Ovary (tissue), 9 donors: ENCODE data around the gene MYO5B. TPM values are rescaled to one million over a fixed set of nuclear protein-coding genes. Genes with fewer than 3 reads are reported as not detected.

Source experiments
- DNase-seq, 5 donors: peaks; one replicate each; pipeline ENCODE4 v3.0.0-alpha.2; 2019 to 2020
- H3K27ac ChIP-seq, 2 donors: fragments of 200-600 bp; one replicate each; pipeline versions ENCODE4 v1.5.1 to v1.8.0; 2019 to 2022
- H3K27me3 ChIP-seq: fragments of 200-600 bp; one replicate; pipeline ENCODE4 v1.8.0; 2022
- H3K36me3 ChIP-seq: fragments of 200-600 bp; sonication (generic); one replicate; pipeline ENCODE4 v1.5.1; 2019
- H3K4me1 ChIP-seq: one replicate; pipeline ENCODE4 v1.8.1; 2013; ENCODE audit warnings: mild to moderate bottlenecking, moderate library complexity; ENCODE audit not compliant: insufficient read depth
- H3K4me3 ChIP-seq: fragments of 200-600 bp; sonication (generic); one replicate; pipeline ENCODE4 v1.5.1; 2017
- H3K9me3 ChIP-seq, 2 donors: fragments of 200-600 bp in 1 of 2; sonication (generic) in 1 of 2; one replicate each; pipeline versions ENCODE4 v1.5.1 to v1.8.1; 2013 to 2019; ENCODE audit warnings: mild to moderate bottlenecking in 1 of 2, moderate library complexity in 1 of 2
- CTCF ChIP-seq, 3 donors: fragments of 450-650 bp in 2 of 3; fragments of 200-600 bp in 1 of 3; IDR thresholded peaks; one replicate each; pipeline versions ENCODE4 v1.5.1 to v1.8.0; 2016 to 2022; ENCODE audit warnings: antibody characterized with exemption in 3 of 3, mild to moderate bottlenecking in 1 of 3
- EP300 ChIP-seq: sonication (generic); formaldehyde crosslinking; IDR thresholded peaks from one replicate; pipeline ENCODE4 v1.6.1; 2017; ENCODE audit warnings: antibody characterized with exemption
- POLR2A ChIP-seq: fragments of 450-650 bp; IDR thresholded peaks from one replicate; pipeline ENCODE4 v1.6.1; 2017; ENCODE audit warnings: antibody characterized with exemption, mild to moderate bottlenecking, moderate library complexity
- WGBS, 3 donors: extraction: QIAGEN DNeasy Blood & Tissue Kit in 1 of 3; methylation state at CpG; one replicate each; pipeline versions ENCODE4 v1.1.5 to v1.1.7; 2013 to 2017; 5-methylcytosine and 5-hydroxymethylcytosine counted together
- intact Hi-C, 4 donors: fragments of 100-400 bp; cut with DNase I; formaldehyde crosslinking; loops; one replicate each; pipeline versions ENCODE4 v1.11.0 to v1.15.1; 2022 to 2023
- polyA plus RNA-seq, 2 donors: library from polyadenylated mRNA; stranded (reverse); fragments of 200-250 nt in 1 of 2; fragments of 350-450 nt in 1 of 2; fragmentation: Illumina TruSeq in 1 of 2; extraction: RNeasy Lipid Tissue Mini Kit (QIAGEN cat#74804) in 1 of 2; gene quantifications; one replicate each; pipeline ENCODE4 v1.2.3, GENCODE V29; 2013 to 2014
- total RNA-seq, 7 donors: library from RNA; depleted of rRNA in 2 of 7; stranded (reverse); fragments of >200 nt in 2 of 7; fragmentation: NEBNext Ultra II Directional in 3 of 7; extraction: Animal tissue kit (Norgen Biotek cat#: 25700) in 3 of 7; gene quantifications; one replicate each; pipeline versions ENCODE4 v1.1.0 to v1.2.4, GENCODE V29; 2016 to 2023
- donor health status: DM: no; HTN: no; CAD: no; lungs with moderate emphysema.
- donor health status: DM: no; HTN: no; CAD: no.
- donor health status: Bipolar disorder and iron deficiency.
- donor health status: DM: yes; HTN: yes; CAD: no.
- donor health status: DM: no; HTN: no; CAD: no.
- donor health status: DM: yes; HTN: yes; CAD: no.

The MYO5B gene
- total and polyA plus RNA-seq, 9 donors: 0.25 to 25.5 (median 1.5) TPM

- H3K9me3 ChIP-seq: no peaks in the 10 kb centered on the region
- no peaks in the 10 kb centered on the region for H3K27me3 ChIP-seq
- intact Hi-C loops: no loop called here
- H3K36me3 ChIP-seq: no peaks in the 10 kb centered on the region
- H3K4me1 ChIP-seq: peaks cover 1% of the 10 kb centered on the region
- DNase-seq: no peak
- 18 to 28% (median 25%) methylated on average over 24 of the region's 24 CpGs for WGBS, 3 donors
- no peak overlapping the region for H3K27ac ChIP-seq
- H3K4me3 ChIP-seq: no peak overlapping the region
- no peak for TF ChIP-seq CTCF (IDR thresholded peaks at IDR 0.05)
- TF ChIP-seq POLR2A: no peak
- no peak for TF ChIP-seq EP300
Observed at GRCh38 chr18:50203801-50204604, 9.1 kb upstream of the MYO5B start.

- 6 to 20% (median 9%) methylated on average over 1 of the region's 1 CpG for WGBS, 3 donors
- DNase-seq: no peak
- no peaks in the 10 kb centered on the region for H3K9me3 ChIP-seq
- intact Hi-C loops: no loop called here
- H3K36me3 ChIP-seq: no peaks in the 10 kb centered on the region
- no peak overlapping the region for H3K4me3 ChIP-seq
- no peaks in the 10 kb centered on the region for H3K27me3 ChIP-seq
- no peak overlapping the region for H3K27ac ChIP-seq
- H3K4me1 ChIP-seq: peaks cover 1% of the 10 kb centered on the region
- TF ChIP-seq EP300 (no peak), CTCF (IDR thresholded peaks at IDR 0.05) (no peak), POLR2A (no peak)
Observed at GRCh38 chr18:50201476-50202018, 6.6 kb upstream of the MYO5B start.

- WGBS, 3 donors: 77 to 82% (median 80%) methylated on average over 1 of the region's 1 CpG
- TF ChIP-seq EP300: no peak
- TF ChIP-seq CTCF (IDR thresholded peaks at IDR 0.05): no peak
- no peak for TF ChIP-seq POLR2A
- Histone ChIP-seq H3K27me3 (no peaks in the 10 kb centered on the region), H3K9me3 (no peaks in the 10 kb centered on the region), H3K27ac (no peak overlapping the region), H3K36me3 (no peaks in the 10 kb centered on the region), H3K4me3 (no peak overlapping the region), H3K4me1 (peaks cover 2% of the 10 kb centered on the region)
- no peak for DNase-seq
- intact Hi-C loops: no loop called here
Observed at GRCh38 chr18:50199921-50200320, 5.0 kb upstream of the MYO5B start.

GRCh38 chr18:50199346-50199855 is 4.5 kb upstream of the MYO5B start:
- TF ChIP-seq POLR2A (no peak), EP300 (no peak), CTCF (IDR thresholded peaks at IDR 0.05) (no peak)

More at GRCh38 chr18:50199346-50199855, 4.5 kb upstream of the MYO5B start:
- no peak overlapping the region for H3K27ac ChIP-seq
- H3K4me1 ChIP-seq: peaks cover 4% of the 10 kb centered on the region
- no peaks in the 10 kb centered on the region for H3K36me3 ChIP-seq
- intact Hi-C loops: no loop called here
- no peak for DNase-seq
- H3K9me3 ChIP-seq: no peaks in the 10 kb centered on the region
- 40 to 46% (median 41%) methylated on average over 5 of the region's 5 CpGs for WGBS, 3 donors
- H3K27me3 ChIP-seq: no peaks in the 10 kb centered on the region
- no peak overlapping the region for H3K4me3 ChIP-seq
